HG02870 (cell line): ENCODE data around the gene MTHFD1L.
"Not testable (repeated sequence)": the region's sequence is repeated elsewhere in the genome, so short reads cannot be mapped to it uniquely, and the experiment has no call there.

Experiments used
- ATAC-seq: cut with Tn5 transposase; IDR thresholded peaks from one replicate; pipeline ENCODE4 v1.9.1; 2021; ENCODE audit warnings: mild to moderate bottlenecking, moderate library complexity; ENCODE audit not compliant: unreplicated experiment

The MTHFD1L gene

GRCh38 chr6:151063842-151064647 is 198.5 kb downstream of the MTHFD1L start:
- ATAC-seq, result no peak

- ATAC-seq, result no peak
These were observed 199.7 kb downstream of the MTHFD1L start for GRCh38 chr6:151065027-151065815.

- no peak for ATAC-seq
These were observed 202.4 kb downstream of the MTHFD1L start for GRCh38 chr6:151067684-151068596.

GRCh38 chr6:151068761-151069312 is 203.3 kb downstream of the MTHFD1L start:
- no peak for ATAC-seq

GRCh38 chr6:151069641-151070040 is 204.1 kb downstream of the MTHFD1L start:
- ATAC-seq, result no peak

GRCh38 chr6:151070631-151071051 is 205.1 kb downstream of the MTHFD1L start:
- no peak for ATAC-seq

- ATAC-seq, result no peak
These were observed 205.8 kb downstream of the MTHFD1L start for GRCh38 chr6:151071295-151071694.

- no peak for ATAC-seq
These were observed 207.6 kb downstream of the MTHFD1L start for GRCh38 chr6:151073146-151073545.

- no peak for ATAC-seq
These were observed 208.2 kb downstream of the MTHFD1L start for GRCh38 chr6:151073701-151074100.

- ATAC-seq, result no peak
These were observed 209.5 kb downstream of the MTHFD1L start for GRCh38 chr6:151075005-151075404.

- no peak for ATAC-seq
These were observed 210.0 kb downstream of the MTHFD1L start for GRCh38 chr6:151075527-151075926.

- ATAC-seq, result no peak
These were observed 210.5 kb downstream of the MTHFD1L start for GRCh38 chr6:151075930-151076555.

- ATAC-seq, result no peak
These were observed 213.2 kb downstream of the MTHFD1L start for GRCh38 chr6:151078655-151079054.

- no peak for ATAC-seq
These were observed 216.2 kb downstream of the MTHFD1L start for GRCh38 chr6:151081656-151082055.

- no peak for ATAC-seq
These were observed 216.6 kb downstream of the MTHFD1L start for GRCh38 chr6:151082079-151082478.

GRCh38 chr6:151084275-151084674 is 218.8 kb downstream of the MTHFD1L start:
- no peak for ATAC-seq

GRCh38 chr6:151087055-151087454 is 221.6 kb downstream of the MTHFD1L start:
- not testable (repeated sequence) for ATAC-seq

GRCh38 chr6:151087861-151088598 is 222.5 kb downstream of the MTHFD1L start:
- no peak for ATAC-seq

GRCh38 chr6:151088599-151088935 is 223.1 kb downstream of the MTHFD1L start:
- no peak for ATAC-seq

- ATAC-seq, result no peak
These were observed 223.5 kb downstream of the MTHFD1L start for GRCh38 chr6:151088963-151089362.
